ENCODE results near the gene IGFALS. TPM values are rescaled to one million over a fixed set of nuclear protein-coding genes. Genes with fewer than 3 reads are reported as not detected.

IGFALS gene
- 1 to 10 TPM in 2 of 4 donors, under 1 TPM in 2; 0.42 to 2.4 (median 1.1) TPM for total RNA-seq

GRCh38 chr16:1793578-1794220 is at the start of gene IGFALS:
Gene IGFALS (minus strand): TSS chr16:1793705. CDS start chr16:1793652, 53 bp downstream.
- peaks cover 3% of the 10 kb centered on the region for H3K9me3 ChIP-seq
- TF ChIP-seq EP300 (IDR thresholded peaks at IDR 0.05) (no peak), POLR2A (IDR thresholded peaks at IDR 0.05) (no peak), POLR2AphosphoS5 (IDR thresholded peaks at IDR 0.05) (no peak)
- TF ChIP-seq, protein P1, sequence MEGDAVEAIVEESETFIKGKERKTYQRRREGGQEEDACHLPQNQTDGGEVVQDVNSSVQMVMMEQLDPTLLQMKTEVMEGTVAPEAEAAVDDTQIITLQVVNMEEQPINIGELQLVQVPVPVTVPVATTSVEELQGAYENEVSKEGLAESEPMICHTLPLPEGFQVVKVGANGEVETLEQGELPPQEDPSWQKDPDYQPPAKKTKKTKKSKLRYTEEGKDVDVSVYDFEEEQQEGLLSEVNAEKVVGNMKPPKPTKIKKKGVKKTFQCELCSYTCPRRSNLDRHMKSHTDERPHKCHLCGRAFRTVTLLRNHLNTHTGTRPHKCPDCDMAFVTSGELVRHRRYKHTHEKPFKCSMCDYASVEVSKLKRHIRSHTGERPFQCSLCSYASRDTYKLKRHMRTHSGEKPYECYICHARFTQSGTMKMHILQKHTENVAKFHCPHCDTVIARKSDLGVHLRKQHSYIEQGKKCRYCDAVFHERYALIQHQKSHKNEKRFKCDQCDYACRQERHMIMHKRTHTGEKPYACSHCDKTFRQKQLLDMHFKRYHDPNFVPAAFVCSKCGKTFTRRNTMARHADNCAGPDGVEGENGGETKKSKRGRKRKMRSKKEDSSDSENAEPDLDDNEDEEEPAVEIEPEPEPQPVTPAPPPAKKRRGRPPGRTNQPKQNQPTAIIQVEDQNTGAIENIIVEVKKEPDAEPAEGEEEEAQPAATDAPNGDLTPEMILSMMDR (IDR thresholded peaks at IDR 0.05), result no peak
- H3K27me3 ChIP-seq, result no peaks in the 10 kb centered on the region
- peaks cover 31% of the 10 kb centered on the region for H3K36me3 ChIP-seq
- H3K4me1 ChIP-seq, result peaks cover 11% of the 10 kb centered on the region
- DNase-seq (ENCODE audit: low spot score in 2 of 2), result peak in 1 of 2 donors; percentile 55
- H3K27ac ChIP-seq, result no peak within 1 kb of the TSS
- H3K4me3 ChIP-seq, result no peak within 1 kb of the TSS
- WGBS, result 74% methylated on average over 9 of the region's 28 CpGs

- H3K4me1 ChIP-seq, result peaks cover 6% of the 10 kb centered on the region
- H3K36me3 ChIP-seq, result no peaks in the 10 kb centered on the region
- H3K27ac ChIP-seq, result no peak overlapping the region
- no peak for DNase-seq (ENCODE audit: low spot score in 2 of 2)
- 28% methylated on average over 9 of the region's 9 CpGs for WGBS
- H3K4me3 ChIP-seq, result no peak overlapping the region
- no peaks in the 10 kb centered on the region for H3K27me3 ChIP-seq
- H3K9me3 ChIP-seq, result no peaks in the 10 kb centered on the region
- TF ChIP-seq EP300 (IDR thresholded peaks at IDR 0.05), result no peak
- no peak for TF ChIP-seq POLR2A (IDR thresholded peaks at IDR 0.05)
- TF ChIP-seq POLR2AphosphoS5 (IDR thresholded peaks at IDR 0.05), result no peak
- TF ChIP-seq, protein P1 (IDR thresholded peaks at IDR 0.05), result no peak
Measured at GRCh38 chr16:1839554-1839953, 46.0 kb upstream of the IGFALS start.

DNA sequence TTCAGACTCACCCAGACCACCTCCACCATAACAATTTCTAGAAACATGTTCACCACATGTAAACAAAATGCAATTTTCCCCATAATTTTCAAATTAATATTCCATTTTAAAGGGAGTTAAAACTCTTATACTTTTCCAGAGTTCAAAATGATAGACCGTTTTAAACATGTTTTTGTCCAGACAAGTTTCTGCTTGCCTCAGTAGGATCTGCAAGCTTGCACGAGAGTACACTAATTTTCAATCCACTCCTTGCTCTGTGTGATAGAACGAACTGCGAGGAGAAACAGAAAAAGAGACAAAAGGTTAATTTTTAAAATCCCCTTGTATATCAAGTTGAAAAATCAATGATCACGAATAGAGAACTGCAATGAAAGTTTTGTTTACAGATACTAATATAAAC is 40.6 kb upstream of the IGFALS start:
- Histone ChIP-seq H3K9me3 (no peaks in the 10 kb centered on the region), H3K27me3 (no peaks in the 10 kb centered on the region), H3K4me1 (peaks cover 37% of the 10 kb centered on the region), H3K27ac (peak overlapping the region; percentile 75), H3K36me3 (peaks cover 4% of the 10 kb centered on the region), H3K4me3 (no peak overlapping the region)
- no peak for DNase-seq (ENCODE audit: low spot score in 2 of 2)
- WGBS, result 46% methylated on average over 5 of the region's 5 CpGs
- TF ChIP-seq POLR2A (IDR thresholded peaks at IDR 0.05), result no peak
- TF ChIP-seq EP300 (IDR thresholded peaks at IDR 0.05), result no peak
- TF ChIP-seq, protein P1 (IDR thresholded peaks at IDR 0.05), result no peak
- TF ChIP-seq POLR2AphosphoS5 (IDR thresholded peaks at IDR 0.05), result no peak

DNA sequence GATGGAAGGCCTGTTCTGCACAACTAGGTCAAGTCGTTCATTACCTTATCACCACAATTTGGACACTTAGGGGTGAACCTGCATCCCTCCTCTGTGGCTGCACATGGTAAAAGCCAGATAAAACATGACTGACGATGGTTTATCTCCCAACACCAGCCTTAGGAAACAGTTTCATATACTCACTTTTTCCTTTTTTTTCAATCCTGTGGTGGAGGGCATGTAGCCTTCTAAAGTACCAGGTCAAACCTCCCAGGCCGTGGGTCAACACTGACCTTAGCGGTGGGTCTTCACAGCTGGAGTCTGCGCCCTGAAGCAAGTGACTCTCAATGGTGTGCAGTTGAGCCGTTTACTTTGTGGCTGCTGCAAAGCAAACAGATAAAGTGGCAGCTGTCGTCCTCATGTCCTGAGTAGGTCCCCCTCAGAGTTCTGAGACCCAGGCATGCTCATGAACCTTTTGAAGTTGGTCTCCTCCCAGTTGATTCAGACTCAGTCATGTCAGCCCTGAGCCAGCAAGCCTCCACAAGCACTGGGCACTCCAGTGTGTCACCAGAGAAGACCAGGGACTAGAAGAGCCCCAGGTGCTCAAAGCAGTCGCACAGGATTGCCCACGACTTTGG is 39.4 kb upstream of the IGFALS start:
- Histone ChIP-seq H3K4me3 (no peak overlapping the region), H3K9me3 (no peaks in the 10 kb centered on the region), H3K36me3 (peaks cover 4% of the 10 kb centered on the region), H3K27me3 (no peaks in the 10 kb centered on the region), H3K4me1 (peaks cover 48% of the 10 kb centered on the region), H3K27ac (peak overlapping the region; percentile 75)
- WGBS, result 62% methylated on average over 9 of the region's 9 CpGs
- DNase-seq (ENCODE audit: low spot score in 2 of 2), result peak in 1 of 2 donors; percentile 65
- TF ChIP-seq, protein P1 (IDR thresholded peaks at IDR 0.05), result no peak
- TF ChIP-seq EP300 (IDR thresholded peaks at IDR 0.05), result no peak
- TF ChIP-seq POLR2AphosphoS5 (IDR thresholded peaks at IDR 0.05), result no peak
- TF ChIP-seq POLR2A (IDR thresholded peaks at IDR 0.05), result no peak

All from suprapubic skin (tissue), 4 donors.